HepG2 (cell line): ENCODE data around the gene CFAP70. TPM values are rescaled to one million over a fixed set of nuclear protein-coding genes. Genes with fewer than 3 reads are reported as not detected.

Experiments used
- ATAC-seq: fragments of 200-7000 bp; cut with Tn5 transposase; 3 replicates; pipeline ENCODE4 v1.9.1; 2020; ENCODE audit warnings: mild to moderate bottlenecking, moderate library complexity
- BruUV-seq: library from RNA; stranded (reverse); fragments of 400-500 nt; replicated peaks from 2 replicates; lab custom pipeline; 2021; lab: Mats Ljungman, UMichigan
- CTCF ChIA-PET: fragments of 300-600 bp; formaldehyde crosslinking; extraction: SDS; loops from one replicate; lab custom pipeline; 2021; ENCODE audit warnings: low total read pairs, inconsistent platforms, low intra/inter-chr PET ratio; lab: Yijun Ruan, JAX
- POLR2A ChIA-PET: fragments of 350-600 bp; sonication (Branson Sonifier 250); formaldehyde crosslinking; loops from one replicate; lab custom pipeline; 2020; ENCODE audit warnings: antibody characterized with exemption, inconsistent platforms; lab: Yijun Ruan, JAX
- DNase-seq: peaks from one replicate; pipeline ENCODE4 v3.0.0-alpha.2; 2015; ENCODE audit warnings: low spot score
- FAIRE-seq: peaks from 3 replicates; lab custom pipeline; 2011; peaks lifted over from hg19 to GRCh38; lab: Jason Lieb, UNC
- H2AFZ ChIP-seq: one replicate; pipeline ENCODE4 v1.6.1; 2011; ENCODE audit warnings: low read length, inconsistent platforms
- H3K27ac ChIP-seq: fragments of 300-600 bp; 3 replicates; pipeline ENCODE4 v1.8.0; 2011; ENCODE audit warnings: mixed run types, mild to moderate bottlenecking, mixed read lengths, low read length, inconsistent platforms; ENCODE audit not compliant: insufficient read depth; ENCODE audit errors: extremely low read length
- H3K27me3 ChIP-seq, 2 experiments: fragments of 200-600 bp in 1 of 2; 2 replicates in 1 of 2; 3 replicates in 1 of 2; pipeline versions ENCODE4 v1.6.0 to v1.8.0; 2011; ENCODE audit warnings: low read length in 2 of 2, mild to moderate bottlenecking in 2 of 2, moderate library complexity in 2 of 2, inconsistent platforms in 1 of 2; ENCODE audit not compliant: insufficient read depth in 2 of 2, control insufficient read depth in 1 of 2
- H3K36me3 ChIP-seq, 2 experiments: fragments of 200-600 bp in 1 of 2; replicated peaks in 1 of 2; 2 replicates in 1 of 2; 3 replicates in 1 of 2; pipeline versions ENCODE4 v1.5.1 to v1.8.0; 2011; ENCODE audit warnings: low read length in 2 of 2, inconsistent platforms in 1 of 2; ENCODE audit not compliant: insufficient read depth in 2 of 2, control insufficient read depth in 1 of 2
- H3K4me1 ChIP-seq: 2 replicates; pipeline ENCODE4 v1.5.1; 2012; ENCODE audit warnings: low read length, inconsistent platforms; ENCODE audit not compliant: insufficient read depth
- H3K4me2 ChIP-seq: 2 replicates; pipeline ENCODE4 v1.6.0; 2011; ENCODE audit warnings: low read depth, low read length, inconsistent platforms
- H3K4me3 ChIP-seq, 3 experiments: fragments of 200-600 bp in 1 of 3; sonication (generic), shearing (Covaris generic) in 1 of 3; replicated peaks in 1 of 3; 2 replicates each; pipeline ENCODE4 v1.5.1; 2011 to 2016; ENCODE audit warnings: low read length in 3 of 3, inconsistent platforms in 2 of 3, low read depth in 2 of 3, mild to moderate bottlenecking in 2 of 3, control low read depth in 1 of 3, mixed read lengths in 1 of 3; ENCODE audit not compliant: insufficient read depth in 1 of 3
- H3K79me2 ChIP-seq: one replicate; pipeline ENCODE4 v1.6.1; 2011; ENCODE audit warnings: low read length, inconsistent platforms; ENCODE audit not compliant: insufficient read depth
- H3K9ac ChIP-seq: 2 replicates; pipeline ENCODE4 v1.6.0; 2011; ENCODE audit warnings: mild to moderate bottlenecking, low read depth, low read length, inconsistent platforms; ENCODE audit not compliant: insufficient read depth
- H3K9me3 ChIP-seq: 2 replicates; pipeline ENCODE4 v1.5.1; 2012; ENCODE audit warnings: mild to moderate bottlenecking, low read length
- H4K20me1 ChIP-seq: 2 replicates; pipeline ENCODE4 v1.6.0; 2011; ENCODE audit warnings: inconsistent platforms, mild to moderate bottlenecking, low read length, moderate library complexity; ENCODE audit not compliant: insufficient read depth
- CSRNP2 ChIP-seq: sonication (generic); formaldehyde crosslinking; conservative IDR thresholded peaks from 2 replicates; pipeline ENCODE4 v1.8.0; 2022; ENCODE audit warnings: low read depth, missing genetic modification reagents
- ERF ChIP-seq: IDR thresholded peaks from 2 replicates; pipeline ENCODE4 v1.6.1; 2018; ENCODE audit warnings: missing biosample characterization, missing genetic modification reagents
- ZNF276 ChIP-seq: sonication (generic); formaldehyde crosslinking; IDR thresholded peaks from 2 replicates; pipeline ENCODE4 v1.4.0; 2020; ENCODE audit warnings: mild to moderate bottlenecking, low read depth, missing genetic modification reagents
- ZNF326 ChIP-seq: sonication (generic); formaldehyde crosslinking; IDR thresholded peaks from 2 replicates; pipeline ENCODE4 v1.4.0; 2020; ENCODE audit warnings: missing genetic modification reagents, borderline replicate concordance
- ZNF343 ChIP-seq: sonication (generic); formaldehyde crosslinking; IDR thresholded peaks from 2 replicates; pipeline ENCODE4 v1.4.0; 2020; ENCODE audit warnings: mild to moderate bottlenecking, missing genetic modification reagents
- ZNF512 ChIP-seq: sonication (generic); formaldehyde crosslinking; IDR thresholded peaks from 2 replicates; pipeline ENCODE4 v1.4.0; 2020; ENCODE audit warnings: mild to moderate bottlenecking, missing genetic modification reagents
- ZNF619 ChIP-seq: sonication (generic); formaldehyde crosslinking; IDR thresholded peaks from 2 replicates; pipeline ENCODE4 v1.4.0; 2020; ENCODE audit warnings: mild to moderate bottlenecking, missing genetic modification reagents
- WGBS: methylation state at CpG from one replicate; pipeline ENCODE4 v1.1.6; 2017; ENCODE audit warnings: low lambda C conversion rate; 5-methylcytosine and 5-hydroxymethylcytosine counted together
- in situ Hi-C: cut with HindIII; loops from 2 replicates; pipeline ENCODE4 v1.10.0; 2017; ENCODE audit warnings: low pct_unique_long_range_greater_than_20kb; ENCODE audit not compliant: extremely low pct_ligation_motif_present
- intact Hi-C: fragments of 100-400 bp; cut with micrococcal nuclease; formaldehyde crosslinking; loops from one replicate; pipeline ENCODE4 v1.10.0; 2022; ENCODE audit not compliant: unreplicated experiment
- polyA plus RNA-seq, 8 experiments: library from polyadenylated mRNA; depleted of rRNA in 3 of 8; stranded (reverse) in 7 of 8; unstranded in 1 of 8; fragments of >200 nt; fragmentation: Illumina TruSeq in 4 of 8; extraction: Trizol in 4 of 8; gene quantifications; 2 replicates each; pipeline versions ENCODE4 v1.2.1 to v1.2.3, GENCODE V29; 2011 to 2016; ENCODE audit warnings: low read depth in 4 of 8, missing spikeins in 1 of 8, mixed read lengths in 1 of 8; ENCODE audit not compliant: insufficient read depth in 1 of 8
- total RNA-seq, 5 experiments: library from RNA; depleted of rRNA; stranded (reverse); fragments of >200 nt; fragmentation: Illumina TruSeq; extraction: Trizol; gene quantifications; 2 replicates each; pipeline ENCODE4 v1.2.3, GENCODE V29; 2016; ENCODE audit warnings: low read depth in 1 of 5

Gene CFAP70
- total and polyA plus RNA-seq, 2 of the 13 experiments (the other 11 are each of a cell fraction or from before 2014, with no cell fraction given) = 0.27 to 0.38 TPM

- TF ChIP-seq ZNF619 = no peak
- TF ChIP-seq ZNF326 (CRISPR knock-in tag) = no peak
- TF ChIP-seq, all 625 proteins: peak for 0
These were observed 152.3 kb downstream of the CFAP70 start (continued) for GRCh38 chr10:73206385-73206784.

- intact Hi-C loops = no loop called here
- in situ Hi-C loops = no loop called here
These were observed 152.8 kb downstream of the CFAP70 start for GRCh38 chr10:73205890-73206289.

More at GRCh38 chr10:73205890-73206289, 152.8 kb downstream of the CFAP70 start:
- H3K4me2 ChIP-seq = no peak overlapping the region
- no peak overlapping the region for H2AFZ ChIP-seq
- H3K9me3 ChIP-seq = peaks cover 4% of the 10 kb centered on the region; the same call in 1 of the 2 replicates
- 97% methylated on average over 1 of the region's 1 CpG for WGBS
- H3K27ac ChIP-seq = no peak overlapping the region
- DNase-seq = no peak
- H3K79me2 ChIP-seq = no peaks in the 10 kb centered on the region
- H3K4me1 ChIP-seq = peaks cover 4% of the 10 kb centered on the region
- no peak for ATAC-seq
- TF ChIP-seq ERF (CRISPR knock-in tag) (no peak), ZNF276 (CRISPR knock-in tag) (no peak), CSRNP2 (CRISPR knock-in tag) (no peak), ZNF512 (CRISPR knock-in tag) (no peak), ZNF343 (CRISPR knock-in tag) (no peak)
- H3K36me3 ChIP-seq = no peaks in the 10 kb centered on the region
- CTCF ChIA-PET = no interaction called here
- H3K27me3 ChIP-seq = no peaks in the 10 kb centered on the region
- POLR2A ChIA-PET = no interaction called here
- BruUV-seq = no TSS peak
- no peak overlapping the region for H3K9ac ChIP-seq
- no peak overlapping the region for H3K4me3 ChIP-seq
- no peaks in the 10 kb centered on the region for H4K20me1 ChIP-seq
- no peak for FAIRE-seq
